ENCODE data around the gene PKHD1. TPM values are rescaled to one million over a fixed set of nuclear protein-coding genes. Genes with fewer than 3 reads are reported as not detected.

PKHD1 gene
- total RNA-seq, 1 experiment from 2014 or later: 0.09 TPM

DNA sequence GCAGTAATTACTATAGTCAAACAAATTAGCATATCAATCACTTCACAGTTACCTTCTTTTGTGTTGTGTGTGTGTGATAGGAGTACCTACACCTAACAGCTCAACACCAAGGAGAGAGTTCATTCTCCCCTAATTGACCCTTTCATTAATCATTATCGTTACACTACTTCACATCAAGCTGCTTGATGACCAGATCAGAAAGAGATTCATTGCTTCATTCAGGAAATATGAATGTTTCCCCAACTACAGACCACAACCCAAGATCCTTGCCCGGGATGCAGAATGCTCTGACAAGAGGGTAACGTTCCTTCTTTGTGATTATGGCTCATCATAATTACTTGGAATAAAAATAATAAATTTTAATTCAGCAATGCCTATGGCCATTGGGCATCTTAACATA, 132.7 kb downstream of the PKHD1 start:
- Histone ChIP-seq H3K27me3 (ENCODE audit: insufficient read depth, low read length) (no peaks in the 10 kb centered on the region), H3K23ac (ENCODE audit: insufficient read length, low read depth, low read length) (no peak overlapping the region), H4K91ac (ENCODE audit: insufficient read length, low read depth, low read length) (no peak overlapping the region), H3K56ac (ENCODE audit: insufficient read length, low read depth, low read length) (no peak overlapping the region), H3K4ac (ENCODE audit: low read depth, low read length) (no peak overlapping the region), H3K9me3 (ENCODE audit: control insufficient read depth, low read depth, low read length) (no peaks in the 10 kb centered on the region), H2AFZ (ENCODE audit: low read length) (no peak overlapping the region), H3K4me1 (ENCODE audit: insufficient read depth, low read length) (no peaks in the 10 kb centered on the region), H3K4me2 (ENCODE audit: insufficient read depth, insufficient read length, low read length) (no peak overlapping the region), H2BK5ac (ENCODE audit: insufficient read length, low read length) (no peak overlapping the region), H3K27ac (ENCODE audit: insufficient read length, low read depth, low read length) (no peak overlapping the region), H3K79me1 (ENCODE audit: insufficient read depth, low read depth, low read length, poor library complexity, severe bottlenecking) (no peaks in the 10 kb centered on the region), H4K20me1 (ENCODE audit: control insufficient read depth, insufficient read depth, insufficient read length) (no peaks in the 10 kb centered on the region), H3T11ph (ENCODE audit: low read length) (no peak overlapping the region), H3K14ac (ENCODE audit: insufficient read depth, low read length) (no peak overlapping the region), H3K23me2 (ENCODE audit: insufficient read length, low read depth, low read length, poor library complexity, severe bottlenecking) (no peaks in the 10 kb centered on the region), H4K8ac (replicated peaks; ENCODE audit: insufficient read length, low read depth, low read length) (no peak overlapping the region), H2BK20ac (ENCODE audit: low read depth, low read length, poor library complexity, severe bottlenecking) (no peak overlapping the region), H3K79me2 (ENCODE audit: insufficient read depth, low read length) (no peaks in the 10 kb centered on the region), H3K18ac (ENCODE audit: insufficient read length, low read depth, low read length) (no peak overlapping the region), H3K9ac (ENCODE audit: extremely low read depth, insufficient read length, low read length) (no peak overlapping the region), H2BK12ac (ENCODE audit: insufficient read length, low read depth, low read length) (no peak overlapping the region), H2AK5ac (ENCODE audit: insufficient read length, low read length) (no peak overlapping the region), H2BK15ac (ENCODE audit: low read depth, low read length) (no peak overlapping the region), H2BK120ac (ENCODE audit: low read depth, low read length, poor library complexity, severe bottlenecking) (no peak overlapping the region), H4K5ac (ENCODE audit: insufficient read length, low read depth, low read length) (no peak overlapping the region)
- no peak for TF ChIP-seq CTCF (conservative IDR thresholded peaks at IDR 0.05)
- Mint-ChIP-seq H3K9me3 (no peaks in the 10 kb centered on the region), H3K4me3 (no peak overlapping the region), H3K27me3 (ENCODE audit: low read depth) (no peaks in the 10 kb centered on the region), H3K36me3 (ENCODE audit: insufficient read depth in 1 of 3, low read depth in 3 of 3) (no peaks in the 10 kb centered on the region), H3K4me1 (no peaks in the 10 kb centered on the region), H3K27ac (no peak overlapping the region)
- DNase-seq: no peak
- WGBS (ENCODE audit: extremely low coverage, insufficient read length, low lambda C conversion rate): no CpG with 5 or more reads among the region's 3 CpGs
